Activated T-helper 2 cell treated with anti-CD3 and anti-CD28 coated beads, Interferon-gamma antibody, Interleukin-2, Interleukin-4, amounts not matched to agents 10 μg/mL and 5 μg/mL and 100 μg/mL, durations not matched to agents 14 hours and 24 hours and 36 hours (primary cell): ENCODE results near the gene ILRUN. TPM values are rescaled to one million over a fixed set of nuclear protein-coding genes. Genes with fewer than 3 reads are reported as not detected.
"Not testable (repeated sequence)": the region's sequence is repeated elsewhere in the genome, so short reads cannot be mapped to it uniquely, and the experiment has no call there.

Experiments
- DNase-seq: peaks from one replicate; pipeline ENCODE4 v3.0.0; 2021; ENCODE audit warnings: low spot score
- H3K27ac Mint-ChIP-seq: one replicate; pipeline ENCODE4 v1.8.0; 2021; ENCODE audit warnings: mixed read lengths
- H3K27me3 Mint-ChIP-seq: one replicate; pipeline ENCODE4 v1.8.0; 2021; ENCODE audit warnings: low read depth, mixed read lengths
- H3K36me3 Mint-ChIP-seq: one replicate; pipeline ENCODE4 v1.8.0; 2021; ENCODE audit warnings: low read depth, mixed read lengths
- H3K4me1 Mint-ChIP-seq: one replicate; pipeline ENCODE4 v1.8.0; 2021; ENCODE audit warnings: low read depth, mixed read lengths
- H3K4me3 Mint-ChIP-seq: one replicate; pipeline ENCODE4 v1.8.0; 2021; ENCODE audit warnings: low read depth, mild to moderate bottlenecking, moderate library complexity, mixed read lengths
- H3K9me3 Mint-ChIP-seq: one replicate; pipeline ENCODE4 v1.8.0; 2021; ENCODE audit warnings: mixed read lengths
- intact Hi-C: fragments of 100-400 bp; cut with micrococcal nuclease; formaldehyde crosslinking; loops from one replicate; pipeline ENCODE4 v1.15.1; 2023
- total RNA-seq: library from RNA; stranded (reverse); gene quantifications from 2 replicates; pipeline ENCODE4 v1.2.3, GENCODE V29; 2022

Gene ILRUN
- total RNA-seq, 1 donor from 2014 or later, result 72.9 TPM

DNA sequence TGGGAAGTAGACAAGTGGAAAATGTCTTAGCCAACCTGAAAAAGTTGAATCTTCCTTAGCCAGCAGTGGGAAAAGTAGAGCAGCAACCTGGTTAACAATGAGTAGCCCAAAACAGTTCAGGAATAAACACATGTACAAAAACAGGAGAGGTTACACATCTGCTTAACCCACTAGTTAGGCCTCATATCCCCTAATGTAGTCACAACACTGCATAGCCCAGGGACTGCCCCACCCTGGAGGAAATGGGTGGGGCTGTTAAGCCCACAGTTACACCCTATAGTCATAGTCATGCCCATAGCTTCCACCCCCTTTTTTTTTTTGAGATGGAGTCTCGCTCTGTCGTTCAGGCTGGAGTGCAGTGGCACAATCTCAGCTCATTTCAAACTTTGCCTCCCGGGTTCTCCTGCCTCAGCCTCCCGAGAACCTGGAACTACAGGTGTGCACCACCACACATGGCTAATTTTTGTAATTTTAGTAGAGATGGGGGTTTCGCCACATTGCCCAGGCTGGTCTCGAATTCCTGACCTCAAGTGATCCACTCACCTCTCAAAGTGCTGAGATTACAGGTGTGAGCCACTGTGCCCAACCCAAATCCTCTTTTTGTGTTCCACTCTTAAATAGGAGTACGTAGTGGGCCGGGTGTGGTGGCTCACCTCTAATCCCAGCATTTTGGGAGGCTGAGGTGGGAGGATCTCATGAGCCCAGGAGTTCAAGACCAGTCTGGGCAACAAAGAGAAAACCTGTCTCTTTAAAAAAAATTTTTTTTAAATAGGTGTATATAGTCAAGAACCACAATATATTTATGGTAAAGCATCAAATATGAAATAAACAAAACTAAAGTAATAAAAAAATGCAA, 24.5 kb downstream of the ILRUN start:
- peak overlapping the region; percentile 64 for H3K4me3 Mint-ChIP-seq
- H3K9me3 Mint-ChIP-seq, result no peaks in the 10 kb centered on the region
- peaks cover 15% of the 10 kb centered on the region for H3K36me3 Mint-ChIP-seq
- no peaks in the 10 kb centered on the region for H3K27me3 Mint-ChIP-seq
- H3K4me1 Mint-ChIP-seq, result peaks cover 47% of the 10 kb centered on the region
- peak overlapping the region; percentile 94 for H3K27ac Mint-ChIP-seq
- peak; percentile 74 for DNase-seq
- intact Hi-C loops, result loop anchor here (2.0 to 5.0 kb wide), 2 partner anchors 25 to 85 kb away; partner anchors contain the start of genes ILRUN and SNRPC

- no peak for DNase-seq
- peak overlapping the region; percentile 94 for H3K27ac Mint-ChIP-seq
- no peaks in the 10 kb centered on the region for H3K27me3 Mint-ChIP-seq
- peaks cover 17% of the 10 kb centered on the region for H3K36me3 Mint-ChIP-seq
- no peaks in the 10 kb centered on the region for H3K9me3 Mint-ChIP-seq
- H3K4me1 Mint-ChIP-seq, result peaks cover 51% of the 10 kb centered on the region
- intact Hi-C loops, result loop anchor here (5.0 kb wide), 1 partner anchor 86 kb away; the partner anchor contains the start of gene SNRPC
- peak overlapping the region; percentile 22 for H3K4me3 Mint-ChIP-seq
These were observed 25.2 kb downstream of the ILRUN start for GRCh38 chr6:34671367-34671766.

- intact Hi-C loops, H3K27ac Mint-ChIP-seq, H3K9me3 Mint-ChIP-seq, DNase-seq, H3K4me3 Mint-ChIP-seq, H3K27me3 Mint-ChIP-seq: not testable (repeated sequence)
- Mint-ChIP-seq H3K36me3 (peaks cover 23% of the 10 kb centered on the region), H3K4me1 (peaks cover 51% of the 10 kb centered on the region)
These were observed 27.8 kb downstream of the ILRUN start for GRCh38 chr6:34668799-34669198.

GRCh38 chr6:34667481-34668238, 28.9 kb downstream of the ILRUN start:
- Mint-ChIP-seq H3K4me1 (peaks cover 48% of the 10 kb centered on the region), H3K9me3 (no peaks in the 10 kb centered on the region), H3K27me3 (no peaks in the 10 kb centered on the region), H3K27ac (no peak overlapping the region), H3K36me3 (peaks cover 25% of the 10 kb centered on the region), H3K4me3 (no peak overlapping the region)
- DNase-seq, result no peak
- intact Hi-C loops, result no loop called here

- intact Hi-C loops, result no loop called here
- Mint-ChIP-seq H3K4me1 (peaks cover 45% of the 10 kb centered on the region), H3K27me3 (no peaks in the 10 kb centered on the region), H3K4me3 (peak overlapping the region; percentile 62), H3K27ac (peak overlapping the region; percentile 89), H3K9me3 (no peaks in the 10 kb centered on the region), H3K36me3 (peaks cover 23% of the 10 kb centered on the region)
- DNase-seq, result no peak
These were observed 31.5 kb downstream of the ILRUN start for GRCh38 chr6:34665019-34665418.

DNA sequence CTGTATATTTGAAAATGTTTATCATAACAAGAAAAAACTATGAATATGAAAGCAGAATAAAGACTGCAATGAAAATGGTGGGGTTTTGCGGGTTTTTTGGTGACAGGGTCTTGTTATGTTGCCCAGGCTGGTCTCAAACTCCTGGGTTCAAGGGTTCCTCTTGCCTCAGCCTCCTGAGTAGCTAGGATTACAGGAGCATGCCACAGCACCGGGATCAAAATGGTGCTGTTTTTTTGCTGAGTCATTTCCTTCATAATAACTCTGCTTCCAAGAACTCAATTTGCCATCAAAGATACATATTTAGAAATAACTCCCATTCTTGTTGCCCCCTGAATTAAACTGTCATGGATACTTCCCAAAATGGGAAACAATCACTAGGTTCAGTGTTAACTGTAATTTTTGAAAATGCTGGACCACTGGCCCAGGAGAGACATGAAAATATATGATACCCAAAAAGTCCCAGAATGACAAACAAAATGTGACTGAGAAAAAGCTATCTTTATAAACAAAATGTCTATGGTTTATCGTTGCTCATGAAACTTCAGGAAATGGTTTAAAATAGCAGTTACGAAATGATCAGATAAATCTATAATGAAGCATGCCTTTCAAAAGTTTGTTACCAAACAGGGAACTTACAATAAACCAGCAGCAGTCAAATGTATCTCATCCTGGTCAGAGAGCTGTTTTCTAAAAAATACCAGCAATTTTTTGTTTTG, 32.2 kb downstream of the ILRUN start:
- intact Hi-C loops, result loop anchor here (1.0 kb wide), 1 partner anchor 8 kb away; no protein-coding TSS in a partner anchor

GRCh38 chr6:34663831-34664255, 32.7 kb downstream of the ILRUN start:
- intact Hi-C loops, result loop anchor here (1.0 kb wide), 1 partner anchor 8 kb away; no protein-coding TSS in a partner anchor
- peaks cover 49% of the 10 kb centered on the region for H3K4me1 Mint-ChIP-seq
- H3K9me3 Mint-ChIP-seq, result no peaks in the 10 kb centered on the region
- no peaks in the 10 kb centered on the region for H3K27me3 Mint-ChIP-seq
- no peak for DNase-seq
- peak overlapping the region; percentile 89 for H3K27ac Mint-ChIP-seq
- H3K4me3 Mint-ChIP-seq, result no peak overlapping the region
- H3K36me3 Mint-ChIP-seq, result peaks cover 19% of the 10 kb centered on the region

More for the DNA sequence above, 32.2 kb downstream of the ILRUN start:
- Mint-ChIP-seq H3K36me3 (peaks cover 20% of the 10 kb centered on the region), H3K4me3 (peak overlapping the region; percentile 62), H3K27ac (peak overlapping the region; percentile 89), H3K27me3 (no peaks in the 10 kb centered on the region), H3K9me3 (no peaks in the 10 kb centered on the region), H3K4me1 (peaks cover 45% of the 10 kb centered on the region)
- DNase-seq, result no peak

DNA sequence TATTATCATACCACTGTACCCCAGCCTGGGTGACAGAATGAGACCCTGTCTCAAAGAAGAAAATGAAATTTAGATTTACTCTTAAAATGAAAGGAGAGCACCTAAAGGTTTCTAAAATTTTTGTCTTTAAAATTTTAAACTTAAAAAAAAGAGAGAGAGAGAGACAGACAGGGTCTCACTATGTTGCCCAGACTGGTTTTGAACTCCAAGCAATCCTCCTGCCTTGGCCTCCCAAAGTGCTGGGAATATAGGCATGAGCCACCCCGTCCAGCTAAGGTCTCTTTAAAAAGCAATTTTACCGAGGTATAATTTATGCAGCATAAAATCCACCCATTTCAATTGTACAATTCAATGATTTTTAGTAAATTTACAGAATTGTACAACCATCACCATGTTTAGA, 33.2 kb downstream of the ILRUN start:
- Mint-ChIP-seq H3K9me3 (no peaks in the 10 kb centered on the region), H3K4me1 (peaks cover 50% of the 10 kb centered on the region), H3K36me3 (peaks cover 19% of the 10 kb centered on the region), H3K27me3 (no peaks in the 10 kb centered on the region), H3K27ac (no peak overlapping the region), H3K4me3 (no peak overlapping the region)
- intact Hi-C loops, result no loop called here
- no peak for DNase-seq

DNA sequence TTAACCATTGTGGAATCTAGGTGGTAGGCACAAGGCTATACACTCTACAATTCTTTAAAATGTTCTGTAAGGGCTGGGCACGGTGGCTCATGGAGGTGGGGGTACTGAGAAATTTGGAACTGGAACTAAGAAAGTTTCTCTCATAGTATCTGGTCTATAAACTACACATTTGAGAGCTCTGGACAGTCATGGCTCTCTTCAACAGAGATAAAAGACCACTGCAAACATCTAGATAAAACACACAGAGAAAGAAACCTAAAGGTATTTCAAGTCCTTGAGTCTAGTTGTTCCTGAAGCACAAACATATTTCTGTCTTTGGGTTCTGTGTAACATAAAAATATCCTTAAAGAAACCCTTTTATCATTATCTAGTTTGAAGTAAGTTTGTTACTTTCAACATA, 35.2 kb downstream of the ILRUN start:
- Mint-ChIP-seq H3K27ac (no peak overlapping the region), H3K9me3 (no peaks in the 10 kb centered on the region), H3K4me1 (peaks cover 56% of the 10 kb centered on the region), H3K27me3 (no peaks in the 10 kb centered on the region), H3K4me3 (no peak overlapping the region), H3K36me3 (peaks cover 17% of the 10 kb centered on the region)
- DNase-seq, result no peak
- intact Hi-C loops, result no loop called here

- no peaks in the 10 kb centered on the region for H3K9me3 Mint-ChIP-seq
- peak overlapping the region; percentile 38 for H3K27ac Mint-ChIP-seq
- no peaks in the 10 kb centered on the region for H3K27me3 Mint-ChIP-seq
- intact Hi-C loops, result loop anchor here (5.0 kb wide), 1 partner anchor 46 kb away; no protein-coding TSS in a partner anchor
- no peak for DNase-seq
- H3K36me3 Mint-ChIP-seq, result peaks cover 20% of the 10 kb centered on the region
- no peak overlapping the region for H3K4me3 Mint-ChIP-seq
- H3K4me1 Mint-ChIP-seq, result peaks cover 55% of the 10 kb centered on the region
These were observed 37.8 kb downstream of the ILRUN start for GRCh38 chr6:34658605-34659265.

GRCh38 chr6:34657979-34658480, 38.5 kb downstream of the ILRUN start:
- H3K36me3 Mint-ChIP-seq, result peaks cover 21% of the 10 kb centered on the region
- not testable (repeated sequence) for H3K27me3 Mint-ChIP-seq, DNase-seq, H3K4me3 Mint-ChIP-seq, H3K9me3 Mint-ChIP-seq
- H3K27ac Mint-ChIP-seq, result peak overlapping the region; percentile 97
- peaks cover 49% of the 10 kb centered on the region for H3K4me1 Mint-ChIP-seq
- intact Hi-C loops, result loop anchor here (2.0 to 5.0 kb wide), 2 partner anchors 39 to 46 kb away; partner anchors contain the start of gene ILRUN
